ENCODE data around the gene ULK4.

- TF ChIP-seq CTCF (conservative IDR thresholded peaks at IDR 0.05 in 1 of 2, IDR thresholded peaks at IDR 0.05 in 1 of 2; ENCODE audit: low read depth in 1 of 2, low read length in 2 of 2) = no peak
- TF ChIP-seq EZH2 (IDR thresholded peaks at IDR 0.05; ENCODE audit: low read length, missing control alignments) = no peak
Observed at GRCh38 chr3:41241161-41241560, 720.7 kb downstream of the ULK4 start.
